HG02981 (cell line): ENCODE results near the gene SLC25A5.
"Not testable (repeated sequence)": the region's sequence is repeated elsewhere in the genome, so short reads cannot be mapped to it uniquely, and the experiment has no call there.

Experiments used
- ATAC-seq: cut with Tn5 transposase; IDR thresholded peaks from one replicate; pipeline ENCODE4 v1.9.1; 2021; ENCODE audit warnings: mild to moderate bottlenecking, moderate library complexity; ENCODE audit not compliant: unreplicated experiment

The SLC25A5 gene

GRCh38 chrX:119502727-119503483 lies 34.7 kb downstream of the SLC25A5 start:
- ATAC-seq, result no peak

GRCh38 chrX:119503484-119503861 lies 35.2 kb downstream of the SLC25A5 start:
- ATAC-seq, result no peak

GRCh38 chrX:119505145-119505544 lies 36.9 kb downstream of the SLC25A5 start:
- not testable (repeated sequence) for ATAC-seq

- no peak for ATAC-seq
These were observed 37.7 kb downstream of the SLC25A5 start for GRCh38 chrX:119505945-119506344.

GRCh38 chrX:119507206-119507605 lies 39.0 kb downstream of the SLC25A5 start:
- no peak for ATAC-seq

GRCh38 chrX:119512146-119512800 lies 44.0 kb downstream of the SLC25A5 start:
- ATAC-seq, result no peak

- peak; percentile 70 for ATAC-seq
These were observed 48.0 kb downstream of the SLC25A5 start for GRCh38 chrX:119516157-119516702.

- ATAC-seq, result no peak
These were observed 50.1 kb downstream of the SLC25A5 start for GRCh38 chrX:119518371-119518770.
